K562 (cell line): ENCODE data around the gene PXN. TPM values are rescaled to one million over a fixed set of nuclear protein-coding genes. Genes with fewer than 3 reads are reported as not detected.

Experiments used
- ARID2 ChIP-seq: fragments of 450-650 bp; IDR thresholded peaks from 2 replicates; pipeline ENCODE4 v1.6.1; 2017; ENCODE audit warnings: antibody characterized with exemption, mild to moderate bottlenecking
- BRD4 ChIP-seq: fragments of 200-600 bp; sonication (generic); IDR thresholded peaks from 2 replicates; pipeline ENCODE4 v1.6.1; 2017; ENCODE audit warnings: inconsistent platforms
- EP300 ChIP-seq: IDR thresholded peaks from 2 replicates; pipeline ENCODE4 v1.6.1; 2012; ENCODE audit warnings: low read length, improper control_type of control experiment
- ESRRA ChIP-seq: fragments of 450-650 bp; IDR thresholded peaks from 2 replicates; pipeline ENCODE4 v1.6.1; 2014; ENCODE audit warnings: low read depth, mild to moderate bottlenecking, moderate library complexity, borderline replicate concordance
- ETS1 ChIP-seq: conservative IDR thresholded peaks from 2 replicates; pipeline ENCODE4 v1.6.1; 2011; ENCODE audit warnings: low read depth, mild to moderate bottlenecking, low read length; ENCODE audit not compliant: control insufficient read depth
- FOXK2 ChIP-seq, 2 experiments: fragments of 450-650 bp; IDR thresholded peaks in 1 of 2; conservative IDR thresholded peaks in 1 of 2; 2 replicates each; pipeline ENCODE4 v1.6.1; 2016; ENCODE audit warnings: low read depth in 2 of 2, mild to moderate bottlenecking in 1 of 2
- HNRNPH1 ChIP-seq: fragments of 200-400 bp; formaldehyde crosslinking; optimal IDR thresholded peaks from 2 replicates; pipeline ENCODE3; 2017; ENCODE audit warnings: low read depth, mild to moderate bottlenecking, low read length, moderate library complexity
- JUND ChIP-seq, 2 experiments: IDR thresholded peaks; 2 replicates in 1 of 2; 3 replicates in 1 of 2; pipeline ENCODE4 v1.6.1; 2011; ENCODE audit warnings: borderline replicate concordance in 2 of 2, low read depth in 2 of 2, low read length in 2 of 2, improper control_type of control experiment in 1 of 2, missing biosample characterization in 1 of 2, missing genetic modification characterization in 1 of 2, missing genetic modification reagents in 1 of 2
- KDM4B ChIP-seq, 2 experiments: fragments of 450-650 bp in 1 of 2; sonication (generic) in 1 of 2; IDR thresholded peaks; 2 replicates each; pipeline ENCODE4 v1.6.1; 2016 to 2017; ENCODE audit warnings: borderline replicate concordance in 2 of 2, antibody characterized with exemption in 1 of 2, low read depth in 1 of 2, mild to moderate bottlenecking in 1 of 2
- MYNN ChIP-seq, 2 experiments: sonication (generic); formaldehyde crosslinking in 1 of 2; IDR thresholded peaks; 2 replicates each; pipeline versions ENCODE4 v1.5.0 to v1.6.1; 2016 to 2020; ENCODE audit warnings: antibody characterized with exemption in 1 of 2, missing genetic modification reagents in 1 of 2
- NR2C2 ChIP-seq, 2 experiments: fragments of 200-800 bp in 1 of 2; sonication (Bioruptor generic) in 1 of 2; sonication (generic) in 1 of 2; formaldehyde crosslinking in 1 of 2; IDR thresholded peaks; 2 replicates each; pipeline versions ENCODE4 v1.6.1 to v1.8.0; 2016 to 2022; ENCODE audit warnings: mild to moderate bottlenecking in 1 of 2, missing compliant biosample characterization in 1 of 2, missing genetic modification characterization in 1 of 2, missing genetic modification reagents in 1 of 2
- OTX1 ChIP-seq: fragments of 450-650 bp; formaldehyde crosslinking; IDR thresholded peaks from 2 replicates; pipeline ENCODE4 v1.4.0; 2022; ENCODE audit warnings: mild to moderate bottlenecking
- RBFOX2 ChIP-seq: fragments of 200-400 bp; formaldehyde crosslinking; IDR thresholded peaks from 2 replicates; pipeline ENCODE4 v1.6.1; 2017; ENCODE audit warnings: low read depth, mild to moderate bottlenecking, low read length, moderate library complexity
- RCOR1 ChIP-seq, 2 experiments: IDR thresholded peaks; 2 replicates each; pipeline ENCODE4 v1.6.1; 2012; ENCODE audit warnings: low read depth in 2 of 2, low read length in 2 of 2, borderline replicate concordance in 1 of 2, improper control_type of control experiment in 1 of 2
- RUNX1 ChIP-seq: sonication (generic); IDR thresholded peaks from 2 replicates; pipeline ENCODE4 v1.6.1; 2016; ENCODE audit warnings: antibody characterized with exemption, low read depth
- XRCC4 ChIP-seq: IDR thresholded peaks from one replicate; pipeline ENCODE4 v1.6.1; 2011; ENCODE audit not compliant: insufficient read depth, insufficient read length; ENCODE audit errors: extremely low read depth
- ZZZ3 ChIP-seq: fragments of 450-650 bp; IDR thresholded peaks from 2 replicates; pipeline ENCODE4 v1.6.1; 2016; ENCODE audit warnings: antibody characterized with exemption, mild to moderate bottlenecking, moderate library complexity
- polyA plus RNA-seq, 8 experiments: library from polyadenylated mRNA; depleted of rRNA in 4 of 8; stranded (reverse) in 5 of 8; unstranded in 3 of 8; fragments of >200 nt; fragmentation: Nextera tagmentation in 2 of 8; fragmentation: Illumina TruSeq in 1 of 8; extraction: Ambion mirVana in 2 of 8; extraction: Trizol in 1 of 8; gene quantifications; 2 replicates each; pipeline versions ENCODE4 v1.2.1 to v1.2.3, GENCODE V29; 2011 to 2014; ENCODE audit warnings: inconsistent platforms in 1 of 8, missing spikeins in 1 of 8
- total RNA-seq, 7 experiments: library from RNA; depleted of rRNA in 6 of 7; stranded (reverse); fragments of >200 nt in 6 of 7; fragmentation: Illumina TruSeq in 2 of 7; extraction: Trizol in 2 of 7; gene quantifications; 2 replicates each; pipeline versions ENCODE4 v1.2.1 to v1.2.3, GENCODE V29; 2011 to 2021; ENCODE audit warnings: low replicate concordance in 1 of 7
- TF ChIP-seq, protein P1 (sequence below): fragments of 450-650 bp; IDR thresholded peaks from 2 replicates; pipeline ENCODE4 v1.6.1; 2017; ENCODE audit warnings: antibody characterized with exemption, mild to moderate bottlenecking
- TF ChIP-seq, protein P2 (sequence below): fragments of 450-650 bp; formaldehyde crosslinking; conservative IDR thresholded peaks from 2 replicates; pipeline ENCODE4 v1.4.0; 2022; ENCODE audit warnings: mild to moderate bottlenecking, missing genetic modification characterization

PXN gene
- total and polyA plus RNA-seq, 9 of the 15 experiments (the other 6 are each of a cell fraction or from before 2014, with no cell fraction given) = 4.0 to 74.1 (median 18.6) TPM

- TF ChIP-seq ESRRA = peak; percentile 32; the same call in 1 of the 2 replicates
- no peak for TF ChIP-seq ZZZ3
- TF ChIP-seq ARID2 = peak; percentile 95
- no peak for TF ChIP-seq XRCC4
- TF ChIP-seq MYNN (IDR thresholded peaks at IDR 0.05) = peak; percentile 70; the same call in 1 of the 2 replicates
- TF ChIP-seq MYNN (CRISPR knock-in tag; IDR thresholded peaks at IDR 0.05) = no peak
- TF ChIP-seq OTX1 = no peak
- TF ChIP-seq RUNX1 = no peak
- 0 out of 2 replicates have a peak, but pooled peaks have one; percentile 22 for TF ChIP-seq RBFOX2
- TF ChIP-seq HNRNPH1 = no peak
- 0 out of 2 replicates have a peak, but pooled peaks have one; percentile 14 for TF ChIP-seq ETS1
- TF ChIP-seq KDM4B (IDR thresholded peaks at IDR 0.05; ENCODE audit: borderline replicate concordance in 2 of 2, low read depth in 1 of 2) = no peak
- TF ChIP-seq RCOR1 (IDR thresholded peaks at IDR 0.05; ENCODE audit: borderline replicate concordance in 1 of 2, low read depth in 2 of 2, low read length in 2 of 2) = peak in 1 of 2 experiments; percentile 51; a peak in 1 of 4 replicates
- TF ChIP-seq NR2C2 (CRISPR knock-in tag; IDR thresholded peaks at IDR 0.05) = 0 out of 2 replicates have a peak, but pooled peaks have one; percentile 42
- no peak for TF ChIP-seq NR2C2 (tag; IDR thresholded peaks at IDR 0.05)
- TF ChIP-seq FOXK2 (conservative IDR thresholded peaks at IDR 0.05 in 1 of 2, IDR thresholded peaks at IDR 0.05 in 1 of 2; ENCODE audit: low read depth in 2 of 2) = no peak
- TF ChIP-seq, protein P1, sequence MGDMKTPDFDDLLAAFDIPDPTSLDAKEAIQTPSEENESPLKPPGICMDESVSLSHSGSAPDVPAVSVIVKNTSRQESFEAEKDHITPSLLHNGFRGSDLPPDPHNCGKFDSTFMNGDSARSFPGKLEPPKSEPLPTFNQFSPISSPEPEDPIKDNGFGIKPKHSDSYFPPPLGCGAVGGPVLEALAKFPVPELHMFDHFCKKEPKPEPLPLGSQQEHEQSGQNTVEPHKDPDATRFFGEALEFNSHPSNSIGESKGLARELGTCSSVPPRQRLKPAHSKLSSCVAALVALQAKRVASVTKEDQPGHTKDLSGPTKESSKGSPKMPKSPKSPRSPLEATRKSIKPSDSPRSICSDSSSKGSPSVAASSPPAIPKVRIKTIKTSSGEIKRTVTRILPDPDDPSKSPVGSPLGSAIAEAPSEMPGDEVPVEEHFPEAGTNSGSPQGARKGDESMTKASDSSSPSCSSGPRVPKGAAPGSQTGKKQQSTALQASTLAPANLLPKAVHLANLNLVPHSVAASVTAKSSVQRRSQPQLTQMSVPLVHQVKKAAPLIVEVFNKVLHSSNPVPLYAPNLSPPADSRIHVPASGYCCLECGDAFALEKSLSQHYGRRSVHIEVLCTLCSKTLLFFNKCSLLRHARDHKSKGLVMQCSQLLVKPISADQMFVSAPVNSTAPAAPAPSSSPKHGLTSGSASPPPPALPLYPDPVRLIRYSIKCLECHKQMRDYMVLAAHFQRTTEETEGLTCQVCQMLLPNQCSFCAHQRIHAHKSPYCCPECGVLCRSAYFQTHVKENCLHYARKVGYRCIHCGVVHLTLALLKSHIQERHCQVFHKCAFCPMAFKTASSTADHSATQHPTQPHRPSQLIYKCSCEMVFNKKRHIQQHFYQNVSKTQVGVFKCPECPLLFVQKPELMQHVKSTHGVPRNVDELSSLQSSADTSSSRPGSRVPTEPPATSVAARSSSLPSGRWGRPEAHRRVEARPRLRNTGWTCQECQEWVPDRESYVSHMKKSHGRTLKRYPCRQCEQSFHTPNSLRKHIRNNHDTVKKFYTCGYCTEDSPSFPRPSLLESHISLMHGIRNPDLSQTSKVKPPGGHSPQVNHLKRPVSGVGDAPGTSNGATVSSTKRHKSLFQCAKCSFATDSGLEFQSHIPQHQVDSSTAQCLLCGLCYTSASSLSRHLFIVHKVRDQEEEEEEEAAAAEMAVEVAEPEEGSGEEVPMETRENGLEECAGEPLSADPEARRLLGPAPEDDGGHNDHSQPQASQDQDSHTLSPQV = peak; percentile 79
- peak; percentile 24; the same call in 1 of the 2 replicates for TF ChIP-seq BRD4
- TF ChIP-seq, protein P2, sequence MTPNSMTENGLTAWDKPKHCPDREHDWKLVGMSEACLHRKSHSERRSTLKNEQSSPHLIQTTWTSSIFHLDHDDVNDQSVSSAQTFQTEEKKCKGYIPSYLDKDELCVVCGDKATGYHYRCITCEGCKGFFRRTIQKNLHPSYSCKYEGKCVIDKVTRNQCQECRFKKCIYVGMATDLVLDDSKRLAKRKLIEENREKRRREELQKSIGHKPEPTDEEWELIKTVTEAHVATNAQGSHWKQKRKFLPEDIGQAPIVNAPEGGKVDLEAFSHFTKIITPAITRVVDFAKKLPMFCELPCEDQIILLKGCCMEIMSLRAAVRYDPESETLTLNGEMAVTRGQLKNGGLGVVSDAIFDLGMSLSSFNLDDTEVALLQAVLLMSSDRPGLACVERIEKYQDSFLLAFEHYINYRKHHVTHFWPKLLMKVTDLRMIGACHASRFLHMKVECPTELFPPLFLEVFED = no peak
- TF ChIP-seq JUND (IDR thresholded peaks at IDR 0.05; ENCODE audit: borderline replicate concordance, low read depth, low read length) = peak; percentile 57
- TF ChIP-seq JUND (tag; IDR thresholded peaks at IDR 0.05; ENCODE audit: borderline replicate concordance, low read depth, low read length) = peak; percentile 28; the same call in 1 of the 3 replicates
- peak; percentile 38 for TF ChIP-seq EP300
Observed at GRCh38 chr12:120228291-120229070, 37.0 kb downstream of the PXN start (continued).
